GM12873 (cell line): ENCODE measurements around the gene TGM2.

Source experiments
- CTCF ChIP-seq: IDR thresholded peaks from 2 replicates; pipeline ENCODE4 v1.5.1; 2012; ENCODE audit warnings: low read depth, mild to moderate bottlenecking, moderate library complexity, low read length, control low read depth; ENCODE audit not compliant: insufficient read depth; ENCODE audit errors: missing control alignments

Gene TGM2

GRCh38 chr20:38192323-38192885 lies 27.3 kb upstream of the TGM2 start:
- no peak for TF ChIP-seq CTCF

GRCh38 chr20:38191654-38192053 lies 26.6 kb upstream of the TGM2 start:
- TF ChIP-seq CTCF, result no peak

- no peak for TF ChIP-seq CTCF
Observed at GRCh38 chr20:38190936-38191371, 25.9 kb upstream of the TGM2 start.

DNA sequence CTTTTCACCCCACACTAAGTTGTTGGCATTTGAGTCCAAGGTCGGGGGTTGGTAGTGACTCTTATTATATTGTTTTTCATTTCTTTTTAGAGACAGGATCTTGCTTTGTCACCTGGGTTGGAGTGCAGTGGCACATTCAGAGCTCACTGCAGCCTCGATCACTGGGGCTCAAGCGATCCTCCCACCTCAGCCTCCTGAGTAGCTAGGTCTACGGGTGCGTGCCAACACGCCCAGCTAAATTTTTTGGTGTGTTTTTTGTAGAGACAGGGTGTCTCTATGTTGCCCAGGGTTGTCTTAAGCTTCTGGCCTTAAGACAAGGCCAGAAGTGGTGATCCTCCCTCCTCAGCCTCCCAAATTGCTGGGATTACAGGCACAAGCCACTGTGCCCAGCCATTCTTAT lies 25.1 kb upstream of the TGM2 start:
- no peak for TF ChIP-seq CTCF

GRCh38 chr20:38187517-38187916 lies 22.4 kb upstream of the TGM2 start:
- TF ChIP-seq CTCF, result no peak

GRCh38 chr20:38186788-38187221 lies 21.7 kb upstream of the TGM2 start:
- TF ChIP-seq CTCF, result no peak

DNA sequence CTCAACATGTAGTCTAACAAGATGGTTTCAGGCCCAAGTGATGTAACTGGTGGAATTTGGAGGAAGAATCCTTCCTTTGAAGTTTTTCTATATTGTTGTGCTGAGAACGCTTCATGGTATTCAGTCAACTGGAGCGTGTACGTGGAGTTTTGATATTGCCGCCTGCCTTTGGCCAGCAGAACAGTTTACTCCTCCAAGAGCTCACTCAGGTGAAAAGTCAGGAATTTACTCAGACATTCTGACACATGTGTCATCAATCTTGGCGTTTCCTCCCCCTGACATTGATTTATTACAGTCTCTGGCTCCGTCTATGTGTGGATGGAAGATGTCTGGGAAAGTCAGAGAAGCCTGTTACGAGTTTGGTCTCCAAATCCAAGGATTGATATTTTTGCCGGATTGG lies 19.0 kb upstream of the TGM2 start:
- no peak for TF ChIP-seq CTCF

GRCh38 chr20:38181971-38182370 lies 16.9 kb upstream of the TGM2 start:
- no peak for TF ChIP-seq CTCF
